Smooth muscle cell (in vitro differentiated cells): ENCODE data around the gene TBX5. TPM values are rescaled to one million over a fixed set of nuclear protein-coding genes. Genes with fewer than 3 reads are reported as not detected.

Source experiments
- DNase-seq: peaks from one replicate; lab custom pipeline; 2025; ENCODE audit not compliant: unreplicated experiment; lab: John Stamatoyannopoulos, UW
- H2AFZ ChIP-seq: fragments of 200-600 bp; sonication (generic); 2 replicates; pipeline ENCODE4 v1.6.0; 2016; ENCODE audit warnings: antibody characterized with exemption, low read depth, mild to moderate bottlenecking
- H3F3A ChIP-seq: fragments of 200-600 bp; sonication (generic); 2 replicates; pipeline ENCODE4 v1.6.0; 2017; ENCODE audit warnings: antibody characterized with exemption, low read depth
- H3K27ac ChIP-seq: fragments of 200-600 bp; sonication (generic); 2 replicates; pipeline ENCODE4 v1.5.1; 2016; ENCODE audit warnings: low read depth, mild to moderate bottlenecking
- H3K27me3 ChIP-seq: fragments of 200-600 bp; sonication (generic); 2 replicates; pipeline ENCODE4 v1.6.1; 2016; ENCODE audit warnings: low read depth, mild to moderate bottlenecking
- H3K36me3 ChIP-seq: fragments of 200-600 bp; sonication (generic); 2 replicates; pipeline ENCODE4 v1.5.1; 2016; ENCODE audit warnings: low read depth
- H3K4me1 ChIP-seq: fragments of 200-600 bp; sonication (generic); 2 replicates; pipeline ENCODE4 v1.5.1; 2016; ENCODE audit warnings: low read depth
- H3K4me2 ChIP-seq: fragments of 200-600 bp; sonication (generic); 2 replicates; pipeline ENCODE4 v1.6.0; 2016; ENCODE audit warnings: mild to moderate bottlenecking
- H3K4me3 ChIP-seq: fragments of 200-600 bp; sonication (generic); 2 replicates; pipeline ENCODE4 v1.5.1; 2016; ENCODE audit warnings: mild to moderate bottlenecking
- H3K79me2 ChIP-seq: fragments of 200-600 bp; sonication (generic); 2 replicates; pipeline ENCODE4 v1.6.0; 2016; ENCODE audit warnings: low read depth, mild to moderate bottlenecking
- H3K9ac ChIP-seq: fragments of 200-600 bp; sonication (generic); 2 replicates; pipeline ENCODE4 v1.6.0; 2016; ENCODE audit warnings: low read depth
- H3K9me3 ChIP-seq: fragments of 200-600 bp; sonication (generic); replicated peaks from 2 replicates; pipeline ENCODE4 v1.5.1; 2016; ENCODE audit warnings: low read depth
- H4K20me1 ChIP-seq: fragments of 200-600 bp; sonication (generic); 2 replicates; pipeline ENCODE4 v1.6.0; 2016; ENCODE audit warnings: low read depth
- WGBS: methylation state at CpG from one replicate; pipeline ENCODE4 v1.1.7; 2016; ENCODE audit warnings: low lambda C conversion rate; 5-methylcytosine and 5-hydroxymethylcytosine counted together
- polyA plus RNA-seq: library from polyadenylated mRNA; unstranded; fragments of >200 nt; fragmentation: Nextera tagmentation; extraction: Ambion mirVana; gene quantifications from 2 replicates; pipeline ENCODE4 v1.2.1, GENCODE V29; 2016
- total RNA-seq: library from RNA; depleted of rRNA; stranded (reverse); fragments of >200 nt; gene quantifications from 2 replicates; pipeline ENCODE4 v1.2.3, GENCODE V29; 2014
- TF ChIP-seq, protein P1 (sequence below): fragments of 200-600 bp; sonication (generic); IDR thresholded peaks from 2 replicates; pipeline ENCODE4 v1.5.1; 2017; ENCODE audit warnings: borderline replicate concordance, mild to moderate bottlenecking, antibody characterized with exemption; ENCODE audit not compliant: insufficient read depth, poor library complexity, severe bottlenecking

TBX5 gene
- total and polyA plus RNA-seq, 2 experiments from 2014 or later, result not detected

DNA sequence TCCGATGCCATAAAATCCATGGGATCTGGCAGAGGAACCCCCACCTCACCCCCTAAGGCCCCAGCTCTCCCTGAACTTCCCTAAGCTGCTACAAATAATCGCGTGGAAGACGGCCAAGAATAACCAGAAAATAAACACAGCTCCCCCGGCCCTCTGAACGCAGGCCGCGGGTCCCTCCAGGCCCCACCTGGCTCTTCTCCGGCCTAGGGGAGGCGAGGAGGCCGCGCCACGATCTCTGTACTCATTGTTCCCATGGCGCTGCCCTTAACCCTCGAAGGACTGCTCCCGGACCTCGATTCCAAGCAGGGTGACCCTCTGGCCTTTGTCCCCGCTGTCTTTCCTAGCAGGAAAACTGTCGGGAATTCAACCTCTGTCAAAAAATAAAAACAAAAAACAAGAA lies 33.9 kb upstream of the TBX5 start:
- WGBS, result 4% methylated on average over 19 of the region's 19 CpGs
- H3K27me3 ChIP-seq, result peaks cover 100% of the 10 kb centered on the region

DNA sequence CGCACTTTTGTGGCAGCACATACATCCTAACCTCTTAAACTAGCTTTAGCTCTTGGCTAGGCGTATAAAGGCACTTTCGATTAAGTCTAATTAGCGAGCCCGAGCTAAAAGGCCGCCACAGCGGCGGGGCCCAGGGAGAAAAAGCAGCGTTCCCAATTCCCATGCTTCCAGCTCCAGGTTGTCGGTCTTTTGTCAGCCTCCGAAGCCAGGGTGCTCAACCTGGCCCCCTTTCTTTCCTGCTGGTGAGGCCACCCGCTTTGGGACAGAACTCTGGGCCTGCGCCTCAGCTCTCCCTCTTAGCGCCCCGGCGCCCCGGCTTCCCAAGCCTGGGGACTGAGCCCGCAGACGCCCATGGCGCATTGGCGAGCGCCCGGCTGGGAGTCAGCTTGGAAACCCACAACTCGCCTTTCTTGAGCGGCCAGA lies 33.3 kb upstream of the TBX5 start:
- no peak overlapping the region for H3K27ac ChIP-seq
- TF ChIP-seq, protein P1, sequence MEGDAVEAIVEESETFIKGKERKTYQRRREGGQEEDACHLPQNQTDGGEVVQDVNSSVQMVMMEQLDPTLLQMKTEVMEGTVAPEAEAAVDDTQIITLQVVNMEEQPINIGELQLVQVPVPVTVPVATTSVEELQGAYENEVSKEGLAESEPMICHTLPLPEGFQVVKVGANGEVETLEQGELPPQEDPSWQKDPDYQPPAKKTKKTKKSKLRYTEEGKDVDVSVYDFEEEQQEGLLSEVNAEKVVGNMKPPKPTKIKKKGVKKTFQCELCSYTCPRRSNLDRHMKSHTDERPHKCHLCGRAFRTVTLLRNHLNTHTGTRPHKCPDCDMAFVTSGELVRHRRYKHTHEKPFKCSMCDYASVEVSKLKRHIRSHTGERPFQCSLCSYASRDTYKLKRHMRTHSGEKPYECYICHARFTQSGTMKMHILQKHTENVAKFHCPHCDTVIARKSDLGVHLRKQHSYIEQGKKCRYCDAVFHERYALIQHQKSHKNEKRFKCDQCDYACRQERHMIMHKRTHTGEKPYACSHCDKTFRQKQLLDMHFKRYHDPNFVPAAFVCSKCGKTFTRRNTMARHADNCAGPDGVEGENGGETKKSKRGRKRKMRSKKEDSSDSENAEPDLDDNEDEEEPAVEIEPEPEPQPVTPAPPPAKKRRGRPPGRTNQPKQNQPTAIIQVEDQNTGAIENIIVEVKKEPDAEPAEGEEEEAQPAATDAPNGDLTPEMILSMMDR, result no peak
- no peaks in the 10 kb centered on the region for H3K36me3 ChIP-seq
- DNase-seq, result no peak
- H3K79me2 ChIP-seq, result no peaks in the 10 kb centered on the region
- H3K9me3 ChIP-seq, result no peaks in the 10 kb centered on the region
- H3K4me1 ChIP-seq, result peaks cover 9% of the 10 kb centered on the region
- no peak overlapping the region for H3K4me2 ChIP-seq
- H3K27me3 ChIP-seq, result peaks cover 100% of the 10 kb centered on the region
- H3K4me3 ChIP-seq, result no peak overlapping the region
- no peak overlapping the region for H2AFZ ChIP-seq
- no peaks in the 10 kb centered on the region for H3F3A ChIP-seq
- no peak overlapping the region for H3K9ac ChIP-seq
- H4K20me1 ChIP-seq, result no peaks in the 10 kb centered on the region
- 9% methylated on average over 23 of the region's 25 CpGs for WGBS

More for the DNA sequence above, 33.9 kb upstream of the TBX5 start:
- Histone ChIP-seq H3K4me3 (no peak overlapping the region), H4K20me1 (no peaks in the 10 kb centered on the region), H3K79me2 (no peaks in the 10 kb centered on the region), H3K4me1 (peaks cover 9% of the 10 kb centered on the region), H3K4me2 (no peak overlapping the region), H3F3A (no peaks in the 10 kb centered on the region), H2AFZ (no peak overlapping the region), H3K27ac (no peak overlapping the region), H3K36me3 (no peaks in the 10 kb centered on the region), H3K9me3 (no peaks in the 10 kb centered on the region), H3K9ac (no peak overlapping the region)
- DNase-seq, result no peak
- TF ChIP-seq, protein P1, result no peak

DNA sequence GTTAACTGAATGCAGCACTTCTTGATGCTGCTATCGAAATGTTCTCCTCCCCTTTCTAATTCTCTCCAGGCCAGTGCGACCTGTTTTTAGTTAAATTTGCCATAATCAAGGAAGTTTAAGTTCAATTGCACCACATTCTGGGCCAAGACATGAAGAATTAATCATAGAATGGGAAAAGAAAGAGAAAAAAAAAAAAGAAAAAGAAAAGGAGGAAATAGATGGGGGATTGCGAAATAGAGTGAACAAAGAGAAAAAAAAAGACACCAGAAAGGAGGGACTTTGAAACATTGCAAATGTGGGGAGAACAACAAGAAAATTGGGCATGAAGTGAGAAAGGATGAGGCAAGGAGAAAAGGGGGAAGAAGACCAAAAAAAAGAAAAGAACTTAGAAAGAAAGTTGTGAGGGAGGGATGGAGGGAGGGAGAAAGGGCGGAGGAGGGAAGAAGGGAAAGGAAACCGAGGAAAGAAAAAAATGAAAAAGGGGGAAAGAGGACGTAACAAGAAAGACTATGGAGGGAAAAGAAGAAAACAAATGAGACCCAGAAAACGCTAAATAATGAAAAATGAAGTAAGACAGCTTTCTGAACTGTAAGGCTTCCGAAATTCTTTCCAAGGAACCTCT lies 32.8 kb upstream of the TBX5 start:
- H3K9ac ChIP-seq, result no peak overlapping the region
- H2AFZ ChIP-seq, result no peak overlapping the region
- no peak for DNase-seq
- peaks cover 100% of the 10 kb centered on the region for H3K27me3 ChIP-seq
- H4K20me1 ChIP-seq, result no peaks in the 10 kb centered on the region
- WGBS, result 14% methylated on average over 8 of the region's 8 CpGs
- TF ChIP-seq, protein P1, result no peak
- no peaks in the 10 kb centered on the region for H3K36me3 ChIP-seq
- peaks cover 5% of the 10 kb centered on the region for H3K4me1 ChIP-seq
- H3K79me2 ChIP-seq, result no peaks in the 10 kb centered on the region
- H3K4me3 ChIP-seq, result no peak overlapping the region
- no peaks in the 10 kb centered on the region for H3F3A ChIP-seq
- H3K4me2 ChIP-seq, result no peak overlapping the region
- H3K27ac ChIP-seq, result no peak overlapping the region
- H3K9me3 ChIP-seq, result no peaks in the 10 kb centered on the region

DNA sequence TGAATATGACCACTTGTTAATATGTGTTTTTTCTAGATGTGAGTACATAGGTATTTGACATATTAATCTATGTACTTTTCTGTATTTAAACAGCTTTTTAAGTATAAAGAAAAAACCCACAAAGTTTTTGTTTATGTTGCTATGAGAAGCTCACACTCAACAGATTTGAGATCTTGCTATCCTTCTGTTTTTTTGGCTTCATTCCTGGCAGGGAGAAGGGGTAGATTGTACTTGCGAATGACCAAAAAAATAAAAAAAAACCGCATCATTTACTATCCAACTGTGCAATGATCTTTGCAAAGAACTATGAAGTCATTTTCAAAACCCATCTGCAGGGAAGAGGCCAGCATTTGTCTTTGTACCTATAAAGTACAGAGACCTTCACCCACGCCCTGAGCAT lies 28.4 kb upstream of the TBX5 start:
- Histone ChIP-seq H3F3A (no peaks in the 10 kb centered on the region), H3K9ac (no peak overlapping the region), H3K9me3 (no peaks in the 10 kb centered on the region), H3K4me2 (no peak overlapping the region), H3K27me3 (peaks cover 85% of the 10 kb centered on the region), H3K4me3 (no peak overlapping the region), H2AFZ (no peak overlapping the region), H3K27ac (no peak overlapping the region), H3K79me2 (no peaks in the 10 kb centered on the region), H3K4me1 (no peaks in the 10 kb centered on the region), H4K20me1 (no peaks in the 10 kb centered on the region), H3K36me3 (no peaks in the 10 kb centered on the region)
- WGBS, result 88% methylated on average over 3 of the region's 3 CpGs
- no peak for DNase-seq
- TF ChIP-seq, protein P1, result no peak
